ENCODE data around the gene GLRA3.
A peak's percentile ranks its signal among the peaks of the same experiment; 100 is the strongest.
"Not testable (repeated sequence)": the region's sequence is repeated elsewhere in the genome, so short reads cannot be mapped to it uniquely, and the experiment has no call there.

GLRA3 gene

DNA sequence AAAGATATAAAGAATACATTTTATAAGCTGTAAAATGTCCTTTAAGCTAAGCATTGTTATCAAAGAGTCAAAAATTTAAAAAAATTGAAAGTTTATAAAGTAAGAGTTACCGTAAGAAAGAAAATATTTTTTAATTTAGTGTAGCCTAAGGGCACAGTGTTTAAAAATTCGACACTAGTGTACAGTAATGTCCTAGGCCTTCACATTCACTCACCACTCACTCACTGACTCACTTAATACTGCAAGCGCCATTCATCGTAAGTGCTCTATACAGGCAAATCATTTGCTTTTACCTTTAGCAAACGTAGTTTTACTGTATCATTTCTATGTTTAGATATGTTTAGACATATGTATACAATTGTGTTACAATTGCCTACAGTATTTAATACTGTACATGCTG is 20.2 kb downstream of the GLRA3 start:
- FAIRE-seq, result no peak

- FAIRE-seq, result no peak
These were observed 20.9 kb downstream of the GLRA3 start for GRCh38 chr4:174808119-174808518.

GRCh38 chr4:174805746-174806145 is 23.3 kb downstream of the GLRA3 start:
- FAIRE-seq, result no peak

- FAIRE-seq, result peak; percentile 74
These were observed 34.4 kb downstream of the GLRA3 start for GRCh38 chr4:174794543-174795094.

- no peak for FAIRE-seq
These were observed 39.4 kb downstream of the GLRA3 start for GRCh38 chr4:174789657-174790056.

- FAIRE-seq, result not testable (repeated sequence)
These were observed 50.6 kb downstream of the GLRA3 start for GRCh38 chr4:174778274-174778986.

GRCh38 chr4:174775366-174775765 is 53.7 kb downstream of the GLRA3 start:
- FAIRE-seq, result no peak

- FAIRE-seq, result peak; percentile 96
These were observed 64.8 kb downstream of the GLRA3 start for GRCh38 chr4:174764105-174764729.

DNA sequence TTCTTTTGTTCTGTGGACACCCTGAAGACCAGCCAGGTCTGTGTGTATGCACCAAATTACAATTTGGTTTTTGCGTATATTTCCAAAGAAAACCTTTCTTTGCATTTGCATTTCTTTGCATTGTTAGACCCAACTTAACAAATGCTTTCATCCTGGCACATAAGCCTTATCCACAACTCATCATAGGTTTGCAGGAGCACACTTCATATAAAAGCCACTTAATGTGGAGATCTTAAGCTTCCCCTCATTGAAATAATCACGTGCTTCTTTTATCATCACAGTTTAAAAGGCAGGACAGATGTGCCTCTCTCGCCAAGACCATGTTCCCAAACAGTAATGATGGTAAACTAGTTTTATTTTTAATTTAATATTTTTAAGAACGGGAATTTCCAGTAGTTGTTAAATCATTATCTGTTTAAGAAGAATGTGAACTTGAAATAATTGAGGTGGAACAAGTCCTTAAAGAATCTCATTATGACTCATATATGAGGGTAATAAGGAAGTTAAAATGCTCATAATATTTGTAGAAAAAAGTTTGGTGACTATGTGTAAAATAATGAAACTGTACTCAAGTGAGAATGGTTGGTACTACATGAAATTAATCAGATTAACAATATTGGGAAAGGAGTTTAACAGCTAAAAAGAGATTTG is 65.5 kb downstream of the GLRA3 start:
- no peak for FAIRE-seq

DNA sequence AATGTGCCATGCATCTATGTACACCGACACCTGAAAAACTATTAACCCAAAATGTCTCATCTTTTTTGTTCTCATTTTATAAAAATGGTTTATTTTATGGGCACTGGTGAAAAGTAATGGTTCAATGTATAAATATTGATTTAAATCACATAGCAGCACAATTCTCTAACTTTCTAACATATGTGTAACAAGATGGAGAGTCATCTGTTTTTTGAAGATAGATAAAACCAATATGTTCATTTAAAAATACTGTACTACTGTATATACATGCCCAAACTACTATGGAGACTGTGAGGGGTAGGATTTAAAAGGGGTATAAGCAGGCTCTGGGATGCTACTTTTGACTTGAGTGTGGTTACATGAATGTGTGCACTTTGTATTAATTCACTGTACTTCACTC is 67.6 kb downstream of the GLRA3 start:
- no peak for FAIRE-seq

DNA sequence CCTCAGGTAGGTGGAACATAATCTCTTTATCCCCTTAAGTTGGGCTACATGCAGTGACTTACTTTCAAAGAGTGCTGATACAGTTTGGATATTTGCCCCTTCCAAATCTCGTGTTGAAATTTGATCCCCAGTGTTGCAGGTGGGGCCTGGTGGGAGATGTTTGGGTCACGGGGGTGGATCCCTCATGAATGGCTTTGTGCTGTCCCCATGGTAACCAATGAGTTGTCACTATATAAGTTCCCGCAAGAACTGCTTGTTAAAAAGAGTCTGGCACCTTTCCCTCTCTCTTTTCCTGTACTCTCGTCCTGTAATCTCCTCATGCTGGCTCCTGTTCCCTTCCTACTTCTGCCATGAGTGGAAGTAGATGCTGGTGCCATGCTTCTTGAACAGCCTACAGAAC is 71.3 kb downstream of the GLRA3 start:
- no peak for FAIRE-seq

DNA sequence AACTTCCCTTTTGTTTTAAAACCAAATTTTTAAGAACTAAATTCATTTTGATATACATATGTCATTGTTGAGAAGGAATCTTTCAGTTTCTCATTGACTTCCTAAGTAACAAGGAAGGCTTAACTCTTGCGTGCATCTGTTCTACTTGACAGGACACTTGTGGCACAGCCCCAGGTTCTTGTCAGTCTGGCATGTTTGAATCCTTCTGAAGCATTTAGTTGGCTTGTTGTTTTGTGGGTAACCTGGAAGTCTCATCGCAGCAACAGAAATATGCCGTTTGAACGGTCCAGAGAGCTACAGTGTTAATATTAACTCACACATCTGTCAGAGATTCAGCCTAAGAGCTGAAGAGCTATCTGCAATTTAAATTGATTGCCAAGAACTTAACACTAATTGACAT is 76.0 kb downstream of the GLRA3 start:
- FAIRE-seq, result no peak

DNA sequence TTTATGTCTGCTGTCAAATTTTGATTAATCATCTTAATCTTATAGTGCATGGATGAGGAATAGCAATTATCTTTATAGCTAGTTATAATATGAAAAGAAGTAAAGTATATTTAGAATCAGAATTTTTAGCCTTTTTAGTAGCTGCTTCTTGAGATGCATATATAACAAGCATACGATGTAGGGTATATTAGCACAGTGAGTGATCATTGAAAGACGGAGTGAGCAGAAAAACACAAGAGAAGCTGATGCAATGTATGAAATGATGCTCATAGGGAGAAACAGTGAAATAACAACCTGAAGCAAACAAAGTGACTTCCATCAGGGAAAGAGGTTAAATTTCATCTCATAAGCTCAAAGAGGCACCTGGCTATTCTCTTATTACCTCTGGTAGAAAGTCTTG is 77.0 kb downstream of the GLRA3 start:
- no peak for FAIRE-seq

GRCh38 chr4:174749091-174749490 is 80.0 kb downstream of the GLRA3 start:
- no peak for FAIRE-seq

GRCh38 chr4:174746710-174747109 is 82.3 kb downstream of the GLRA3 start:
- FAIRE-seq, result no peak

DNA sequence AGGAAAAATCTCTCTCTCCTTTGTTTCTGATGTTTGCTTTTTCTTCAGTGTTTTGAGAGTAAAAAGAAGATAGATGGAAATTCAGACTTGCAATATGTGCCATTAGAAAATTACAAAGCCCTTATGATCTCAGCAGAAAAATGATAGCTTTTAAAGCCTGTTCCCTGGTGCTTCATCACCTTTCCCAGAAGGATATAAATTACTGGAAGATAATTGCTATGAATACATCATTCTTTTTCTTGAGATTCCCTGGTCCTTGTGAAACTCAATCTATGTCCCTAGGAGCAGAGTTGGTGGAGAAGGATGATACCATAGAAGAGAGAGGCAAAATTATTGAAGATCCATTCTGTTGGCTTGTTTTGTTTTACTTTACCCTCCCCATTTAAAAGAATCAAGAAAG is 86.5 kb downstream of the GLRA3 start:
- no peak for FAIRE-seq

DNA sequence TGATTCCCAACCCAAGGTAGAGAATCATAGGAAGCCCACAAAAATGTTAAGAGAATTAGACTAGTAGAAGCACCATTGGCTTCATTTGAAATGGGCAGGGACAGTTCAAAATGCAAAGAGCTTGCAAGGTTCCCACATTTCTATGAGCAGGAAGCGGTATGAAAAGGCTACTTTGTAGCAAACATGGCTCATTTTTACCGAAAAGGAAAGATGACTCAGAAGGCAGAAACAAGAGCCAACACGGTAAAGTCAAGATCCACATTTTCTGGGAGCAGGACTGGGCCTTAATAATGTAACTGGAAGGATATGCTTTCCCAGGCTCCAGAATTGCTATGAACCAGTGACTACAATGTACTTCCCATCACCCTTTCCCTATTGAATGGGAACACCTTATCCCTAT is 89.5 kb downstream of the GLRA3 start:
- FAIRE-seq, result no peak

GRCh38 chr4:174734181-174734580 is 94.9 kb downstream of the GLRA3 start:
- no peak for FAIRE-seq

GRCh38 chr4:174717828-174718227 is 111.2 kb downstream of the GLRA3 start:
- no peak for FAIRE-seq

DNA sequence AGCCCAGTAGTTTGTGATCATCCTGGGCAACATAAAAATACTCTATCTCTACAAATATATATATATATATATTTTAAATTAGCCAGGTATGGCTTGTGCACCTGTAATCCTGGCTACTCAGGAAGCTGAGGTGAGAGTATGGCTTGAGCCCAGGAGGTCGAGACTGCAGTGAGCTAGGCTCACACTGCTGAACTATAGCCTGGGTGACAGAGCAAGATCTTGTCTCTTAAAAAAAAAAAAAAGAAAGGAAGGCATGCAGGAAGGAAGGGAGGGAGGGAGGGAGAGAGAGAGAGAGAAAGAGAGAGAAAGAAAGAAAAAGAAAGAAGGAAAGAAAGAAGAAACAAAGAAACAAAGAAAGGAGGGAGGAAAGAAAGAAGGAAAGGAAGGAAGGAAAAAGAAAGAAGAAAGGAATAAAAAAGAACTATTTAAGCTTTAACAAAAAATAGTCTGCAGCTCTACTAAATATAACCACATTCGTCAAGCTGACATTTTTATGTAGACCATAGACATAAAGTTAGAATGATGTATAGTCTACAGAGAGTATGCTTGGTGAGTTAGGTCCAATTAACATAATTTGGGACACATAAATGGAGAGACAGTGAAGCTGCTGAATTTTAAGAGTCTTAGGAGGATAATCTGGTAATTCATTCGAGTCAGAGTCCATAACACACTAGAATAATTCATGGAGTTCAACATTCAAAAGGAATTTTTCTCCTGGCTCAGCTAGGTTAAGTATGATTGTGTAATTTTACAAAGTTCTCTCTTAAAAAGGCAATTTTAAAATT is 111.9 kb downstream of the GLRA3 start:
- no peak for FAIRE-seq

- FAIRE-seq, result peak; percentile 78
These were observed 114.4 kb downstream of the GLRA3 start for GRCh38 chr4:174714393-174715211.

DNA sequence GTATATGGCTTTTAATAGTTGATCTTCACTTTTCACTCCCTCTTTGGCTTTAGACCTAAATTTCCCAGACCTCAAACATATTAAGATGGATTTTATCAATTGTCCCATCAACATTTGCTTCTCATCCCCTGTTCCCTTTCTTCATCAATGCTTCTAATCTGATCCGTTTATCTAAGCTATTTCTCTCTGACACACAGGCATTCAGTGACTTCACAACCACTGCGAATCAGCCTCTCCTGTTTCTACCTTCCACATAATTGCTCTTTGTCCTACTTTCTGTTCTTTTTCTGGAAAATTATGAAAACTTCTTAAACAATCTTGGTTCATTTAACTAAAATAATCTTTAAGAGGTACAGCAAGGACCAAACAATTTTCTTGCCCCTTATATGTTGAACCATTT is 115.2 kb downstream of the GLRA3 start:
- FAIRE-seq, result no peak

Data from A204.1 (cell line).